Astrocyte (in vitro differentiated cells and primary cell): Measurements from ENCODE around the gene DIRAS3. TPM values are rescaled to one million over a fixed set of nuclear protein-coding genes. Genes with fewer than 3 reads are reported as not detected.

ENCODE experiments used
- DNase-seq: peaks from one replicate; pipeline ENCODE4 v3.0.0-alpha.2; 2010; ENCODE audit warnings: low read depth
- FAIRE-seq: peaks from 2 replicates; lab custom pipeline; 2011; peaks lifted over from hg19 to GRCh38; lab: Jason Lieb, UNC
- H2AFZ ChIP-seq: 2 replicates; pipeline ENCODE4 v1.6.0; 2012; ENCODE audit warnings: low read depth, low read length, inconsistent platforms
- H3K27ac ChIP-seq: 2 replicates; pipeline ENCODE4 v1.5.1; 2011; ENCODE audit warnings: low read depth, low read length, inconsistent platforms
- H3K27me3 ChIP-seq: 2 replicates; pipeline ENCODE4 v1.6.0; 2011; ENCODE audit warnings: low read length, inconsistent platforms; ENCODE audit not compliant: insufficient read depth
- H3K36me3 ChIP-seq: 2 replicates; pipeline ENCODE4 v1.5.1; 2011; ENCODE audit warnings: low read length, inconsistent platforms; ENCODE audit not compliant: insufficient read depth
- H3K4me1 ChIP-seq: 2 replicates; pipeline ENCODE4 v1.5.1; 2011; ENCODE audit warnings: low read length, inconsistent platforms; ENCODE audit not compliant: insufficient read depth
- H3K4me2 ChIP-seq: 2 replicates; pipeline ENCODE4 v1.6.0; 2012; ENCODE audit warnings: low read length, inconsistent platforms
- H3K4me3 ChIP-seq: 2 replicates; pipeline ENCODE4 v1.5.1; 2011; ENCODE audit warnings: low read depth, mild to moderate bottlenecking, low read length, inconsistent platforms; ENCODE audit not compliant: insufficient read depth
- H3K79me2 ChIP-seq: 2 replicates; pipeline ENCODE4 v1.6.0; 2012; ENCODE audit warnings: mild to moderate bottlenecking, low read length, inconsistent platforms; ENCODE audit not compliant: insufficient read depth
- H3K9ac ChIP-seq: 2 replicates; pipeline ENCODE4 v1.6.0; 2012; ENCODE audit warnings: mild to moderate bottlenecking, low read length, inconsistent platforms
- H3K9me3 ChIP-seq: 2 replicates; pipeline ENCODE4 v1.5.1; 2012; ENCODE audit warnings: low read depth, mild to moderate bottlenecking, low read length, inconsistent platforms; ENCODE audit not compliant: insufficient read depth
- H4K20me1 ChIP-seq: 2 replicates; pipeline ENCODE4 v1.6.0; 2012; ENCODE audit warnings: low read length, inconsistent platforms; ENCODE audit not compliant: insufficient read depth
- H3K27ac Mint-ChIP-seq: one replicate; pipeline ENCODE4 v1.8.0; 2021; ENCODE audit warnings: mild to moderate bottlenecking, mixed read lengths; ENCODE audit not compliant: unreplicated experiment
- H3K27me3 Mint-ChIP-seq: one replicate; pipeline ENCODE4 v1.8.0; 2021; ENCODE audit warnings: low read depth, mixed read lengths; ENCODE audit not compliant: unreplicated experiment
- H3K36me3 Mint-ChIP-seq: one replicate; pipeline ENCODE4 v1.8.0; 2021; ENCODE audit warnings: low read depth, mixed read lengths; ENCODE audit not compliant: unreplicated experiment
- H3K4me1 Mint-ChIP-seq: one replicate; pipeline ENCODE4 v1.8.0; 2021; ENCODE audit warnings: low read depth, mixed read lengths; ENCODE audit not compliant: unreplicated experiment
- H3K4me3 Mint-ChIP-seq: one replicate; pipeline ENCODE4 v1.8.0; 2021; ENCODE audit warnings: mild to moderate bottlenecking, moderate library complexity, mixed read lengths; ENCODE audit not compliant: unreplicated experiment
- H3K9me3 Mint-ChIP-seq: one replicate; pipeline ENCODE4 v1.8.0; 2021; ENCODE audit warnings: mild to moderate bottlenecking, mixed read lengths; ENCODE audit not compliant: unreplicated experiment
- CTCF ChIP-seq: IDR thresholded peaks from 2 replicates; pipeline ENCODE4 v1.5.1; 2011; ENCODE audit warnings: low read depth, mild to moderate bottlenecking, inconsistent platforms, low read length, moderate library complexity; ENCODE audit not compliant: insufficient read depth
- EZH2 ChIP-seq: IDR thresholded peaks from 2 replicates; pipeline ENCODE4 v1.6.1; 2012; ENCODE audit warnings: mild to moderate bottlenecking, low read length, inconsistent platforms; ENCODE audit not compliant: insufficient read depth
- total RNA-seq: library from RNA; stranded (reverse); gene quantifications from 2 replicates; pipeline ENCODE4 v1.2.1, GENCODE V29; 2021

DIRAS3 gene
- total RNA-seq, 1 donor from 2014 or later, result 0.52 TPM

GRCh38 chr1:68013351-68013750 is 37.1 kb downstream of the DIRAS3 start:
- H3K4me3 ChIP-seq, result no peak overlapping the region
- Mint-ChIP-seq H3K27ac (no peak overlapping the region), H3K27me3 (no peaks in the 10 kb centered on the region), H3K9me3 (no peaks in the 10 kb centered on the region), H3K4me1 (peaks cover 16% of the 10 kb centered on the region), H3K4me3 (no peak overlapping the region), H3K36me3 (no peaks in the 10 kb centered on the region)
- no peaks in the 10 kb centered on the region for H3K9me3 ChIP-seq
- no peak for FAIRE-seq
- no peaks in the 10 kb centered on the region for H3K36me3 ChIP-seq
- TF ChIP-seq EZH2 (no peak), CTCF (no peak)
- no peak overlapping the region for H2AFZ ChIP-seq
- no peaks in the 10 kb centered on the region for H3K79me2 ChIP-seq
- H3K4me1 ChIP-seq, result no peaks in the 10 kb centered on the region
- no peak overlapping the region for H3K4me2 ChIP-seq
- no peak for DNase-seq
- H3K9ac ChIP-seq, result no peak overlapping the region
- no peaks in the 10 kb centered on the region for H3K27me3 ChIP-seq
- H4K20me1 ChIP-seq, result no peaks in the 10 kb centered on the region
- H3K27ac ChIP-seq, result no peak overlapping the region

GRCh38 chr1:68011657-68012375 is 38.6 kb downstream of the DIRAS3 start:
- no peak overlapping the region for H3K27ac ChIP-seq
- no peaks in the 10 kb centered on the region for H3K27me3 ChIP-seq
- FAIRE-seq (no peak), DNase-seq (peak; percentile 10)
- no peaks in the 10 kb centered on the region for H3K36me3 ChIP-seq
- no peaks in the 10 kb centered on the region for H3K79me2 ChIP-seq
- Mint-ChIP-seq H3K27me3 (peaks cover under 1% of the 10 kb centered on the region), H3K9me3 (peaks cover 3% of the 10 kb centered on the region), H3K27ac (no peak overlapping the region), H3K36me3 (no peaks in the 10 kb centered on the region), H3K4me3 (no peak overlapping the region), H3K4me1 (peaks cover 16% of the 10 kb centered on the region)
- no peaks in the 10 kb centered on the region for H3K4me1 ChIP-seq
- no peaks in the 10 kb centered on the region for H3K9me3 ChIP-seq
- no peak overlapping the region for H3K4me2 ChIP-seq
- no peak overlapping the region for H2AFZ ChIP-seq
- TF ChIP-seq EZH2, result no peak
- TF ChIP-seq CTCF, result no peak
- no peak overlapping the region for H3K9ac ChIP-seq
- H4K20me1 ChIP-seq, result no peaks in the 10 kb centered on the region
- H3K4me3 ChIP-seq, result no peak overlapping the region

- no peak overlapping the region for H3K4me3 ChIP-seq
- H3K27ac Mint-ChIP-seq, result no peak overlapping the region
- H3K36me3 Mint-ChIP-seq, result no peaks in the 10 kb centered on the region
- FAIRE-seq (no peak), DNase-seq (no peak)
- H2AFZ ChIP-seq, result no peak overlapping the region
- H3K4me1 Mint-ChIP-seq, result peaks cover 10% of the 10 kb centered on the region
- no peaks in the 10 kb centered on the region for H4K20me1 ChIP-seq
- H3K9me3 Mint-ChIP-seq, result peaks cover 5% of the 10 kb centered on the region
- H3K27me3 ChIP-seq, result no peaks in the 10 kb centered on the region
- no peak overlapping the region for H3K9ac ChIP-seq
- no peak overlapping the region for H3K27ac ChIP-seq
- H3K4me3 Mint-ChIP-seq, result no peak overlapping the region
- no peaks in the 10 kb centered on the region for H3K4me1 ChIP-seq
- no peaks in the 10 kb centered on the region for H3K9me3 ChIP-seq
- H3K36me3 ChIP-seq, result no peaks in the 10 kb centered on the region
- TF ChIP-seq EZH2 (no peak), CTCF (no peak)
- H3K4me2 ChIP-seq, result no peak overlapping the region
- no peaks in the 10 kb centered on the region for H3K79me2 ChIP-seq
- H3K27me3 Mint-ChIP-seq, result peaks cover 3% of the 10 kb centered on the region
These were observed 39.9 kb downstream of the DIRAS3 start for GRCh38 chr1:68010543-68010942.
